ENCODE measurements around the gene TOX2. TPM values are rescaled to one million over a fixed set of nuclear protein-coding genes. Genes with fewer than 3 reads are reported as not detected.

Gene TOX2
- total RNA-seq, 1 donor from 2014 or later = not detected

GRCh38 chr20:44065401-44066340, 151.0 kb downstream of the TOX2 start:
- no peak for DNase-seq (ENCODE audit: low read depth)
- no peaks in the 10 kb centered on the region for H3K27me3 ChIP-seq (ENCODE audit: control insufficient read depth, insufficient read depth, low read length)
- H3K36me3 ChIP-seq (ENCODE audit: control insufficient read depth, insufficient read depth, low read length) = no peaks in the 10 kb centered on the region
- TF ChIP-seq CTCF (IDR thresholded peaks at IDR 0.05; ENCODE audit: insufficient read depth, low read length, severe bottlenecking) = no peak
- H3K4me3 ChIP-seq (ENCODE audit: low read depth, low read length) = no peak overlapping the region
- FAIRE-seq = no peak

GRCh38 chr20:44066645-44067606, 152.3 kb downstream of the TOX2 start:
- TF ChIP-seq CTCF (IDR thresholded peaks at IDR 0.05; ENCODE audit: insufficient read depth, low read length, severe bottlenecking) = no peak
- no peak overlapping the region for H3K4me3 ChIP-seq (ENCODE audit: low read depth, low read length)
- FAIRE-seq (no peak), DNase-seq (ENCODE audit: low read depth) (no peak)
- no peaks in the 10 kb centered on the region for H3K27me3 ChIP-seq (ENCODE audit: control insufficient read depth, insufficient read depth, low read length)
- H3K36me3 ChIP-seq (ENCODE audit: control insufficient read depth, insufficient read depth, low read length) = no peaks in the 10 kb centered on the region

- FAIRE-seq (no peak), DNase-seq (ENCODE audit: low read depth) (no peak)
- Histone ChIP-seq H3K4me3 (ENCODE audit: low read depth, low read length) (no peak overlapping the region), H3K27me3 (ENCODE audit: control insufficient read depth, insufficient read depth, low read length) (no peaks in the 10 kb centered on the region), H3K36me3 (ENCODE audit: control insufficient read depth, insufficient read depth, low read length) (no peaks in the 10 kb centered on the region)
- no peak for TF ChIP-seq CTCF (IDR thresholded peaks at IDR 0.05; ENCODE audit: insufficient read depth, low read length, severe bottlenecking)
Observed at GRCh38 chr20:44067650-44068081, 153.0 kb downstream of the TOX2 start.

- Histone ChIP-seq H3K27me3 (ENCODE audit: control insufficient read depth, insufficient read depth, low read length) (no peaks in the 10 kb centered on the region), H3K36me3 (ENCODE audit: control insufficient read depth, insufficient read depth, low read length) (no peaks in the 10 kb centered on the region), H3K4me3 (ENCODE audit: low read depth, low read length) (no peak overlapping the region)
- TF ChIP-seq CTCF (IDR thresholded peaks at IDR 0.05; ENCODE audit: insufficient read depth, low read length, severe bottlenecking) = no peak
- FAIRE-seq = no peak
- no peak for DNase-seq (ENCODE audit: low read depth)
Observed at GRCh38 chr20:44068316-44069201, 153.9 kb downstream of the TOX2 start.

All from bronchial epithelial cell (primary cell).